ENCODE data around the gene MIGA2. TPM values are rescaled to one million over a fixed set of nuclear protein-coding genes. Genes with fewer than 3 reads are reported as not detected.

Gene MIGA2
- total and polyA plus RNA-seq, 9 of the 15 experiments (the other 6 are each of a cell fraction or from before 2014, with no cell fraction given): 0.15 to 54.1 (median 18.0) TPM

DNA sequence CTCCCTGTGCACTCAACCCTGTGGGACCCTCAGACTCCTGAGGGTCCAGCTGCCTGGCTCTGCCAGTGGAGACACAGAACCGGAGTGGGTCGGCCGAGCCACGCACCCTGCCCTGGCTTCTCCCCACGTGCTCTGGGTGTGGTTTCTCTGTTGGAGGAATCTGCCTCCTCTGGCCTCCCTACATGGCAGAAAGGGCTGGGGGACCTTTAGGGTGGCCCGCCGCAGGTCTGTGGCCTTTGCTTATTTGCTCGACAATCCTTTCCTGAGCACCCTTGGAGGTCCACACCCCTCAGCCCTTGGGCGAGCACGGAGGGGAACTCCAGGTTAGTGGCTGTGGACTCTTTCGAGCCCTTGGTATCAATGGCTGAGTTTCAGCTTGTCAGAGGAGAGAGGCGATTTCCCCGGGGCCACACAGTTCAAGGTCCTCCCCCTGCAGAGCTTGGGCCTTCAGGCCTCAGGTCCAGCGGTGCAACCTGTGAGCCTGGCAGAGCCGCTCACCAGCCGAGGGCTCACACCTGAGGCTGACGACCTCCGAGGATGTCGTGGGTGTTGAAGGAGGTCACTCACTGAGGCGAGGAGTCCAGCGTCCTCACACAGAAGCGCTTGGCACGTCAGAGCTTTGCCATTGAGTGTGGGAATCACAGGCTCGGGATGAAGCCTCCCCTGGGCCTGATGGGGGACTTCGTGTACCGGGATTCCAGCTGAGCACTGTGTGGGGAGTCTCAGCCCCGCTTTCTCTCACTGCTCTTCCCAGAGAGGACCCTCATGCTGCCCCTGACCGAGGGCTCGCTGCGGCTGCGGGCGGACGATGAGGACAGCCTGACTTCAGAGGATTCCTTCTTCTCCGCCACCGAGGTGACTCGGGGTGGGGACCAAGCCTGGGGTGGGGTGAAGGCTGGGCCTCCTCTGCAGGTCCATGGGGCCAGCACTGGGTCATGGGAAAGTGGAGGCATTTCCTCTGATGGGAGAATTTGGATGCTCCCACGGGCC lies 23.7 kb downstream of the MIGA2 start:
- Histone ChIP-seq H3K79me2 (ENCODE audit: control insufficient read depth, insufficient read depth, low read length) (no peaks in the 10 kb centered on the region), H3K27ac (ENCODE audit: extremely low read depth, low read depth, low read length) (no peak overlapping the region), H3K27me3 (ENCODE audit: control insufficient read depth in 2 of 2, insufficient read depth in 2 of 2, low read length in 2 of 2) (no peaks in the 10 kb centered on the region), H3K36me3 (ENCODE audit: control insufficient read depth, insufficient read depth, low read length) (peaks cover 73% of the 10 kb centered on the region; the same call in 2 of the 3 replicates), H4K20me1 (replicated peaks; ENCODE audit: control insufficient read depth, insufficient read depth, low read length) (no peaks in the 10 kb centered on the region), H3K4me1 (replicated peaks in 1 of 2; ENCODE audit: control insufficient read depth in 2 of 2, insufficient read depth in 2 of 2, low read length in 2 of 2) (peaks cover 0 to 12% of the 10 kb centered on the region in 2 experiments; a peak in 2 of 5 replicates), H3K9me1 (ENCODE audit: control insufficient read depth, insufficient read depth, low read length) (no peaks in the 10 kb centered on the region), H3K4me2 (ENCODE audit: insufficient read depth, low read length) (no peak overlapping the region), H2AFZ (ENCODE audit: low read depth, low read length) (no peak overlapping the region), H3K4me3 (no peak overlapping the region), H3K9me3 (replicated peaks; ENCODE audit: control insufficient read depth, insufficient read depth, low read depth, low read length) (no peaks in the 10 kb centered on the region), H3K9ac (ENCODE audit: insufficient read depth in 1 of 2, low read depth in 2 of 2, low read length in 2 of 2) (no peak overlapping the region; a peak in 1 of 4 replicates)
- DNase-seq (ENCODE audit: extremely low read depth in 1 of 4, low spot score in 3 of 4) (no peak), FAIRE-seq (no peak), ATAC-seq (no peak)
- POLR2A ChIA-PET: interaction anchor here (0.6 kb wide), 1 partner anchor 173 kb away, joined by 3 read pairs; no protein-coding TSS in a partner anchor
- no TSS peak for BruUV-seq (replicated peaks)
- intact Hi-C loops (cut with micrococcal nuclease) (no loop called here), in situ Hi-C loops (cut with MboI) (no loop called here)
- TF ChIP-seq KDM4B (IDR thresholded peaks at IDR 0.05; ENCODE audit: borderline replicate concordance in 2 of 2, low read depth in 1 of 2): no peak
- TF ChIP-seq POLR2G (IDR thresholded peaks at IDR 0.05; ENCODE audit: low read depth, low read length): peak; percentile 47; the same call in 1 of the 2 replicates
- WGBS (ENCODE audit: insufficient coverage, low coverage, missing lambda C conversion rate): 94% methylated on average over 28 of the region's 37 CpGs
- CTCF ChIA-PET (ENCODE audit: low intra/inter-chr PET ratio): no interaction called here

GRCh38 chr9:129060991-129061390 lies 24.6 kb downstream of the MIGA2 start:
- Histone ChIP-seq H3K4me2 (ENCODE audit: insufficient read depth, low read length) (no peak overlapping the region), H3K9ac (ENCODE audit: insufficient read depth in 1 of 2, low read depth in 2 of 2, low read length in 2 of 2) (peak overlapping the region in 1 of 2 experiments; percentile 68; a peak in 2 of 4 replicates), H3K4me3 (no peak overlapping the region), H3K36me3 (ENCODE audit: control insufficient read depth, insufficient read depth, low read length) (peaks cover 79% of the 10 kb centered on the region), H3K4me1 (replicated peaks in 1 of 2; ENCODE audit: control insufficient read depth in 2 of 2, insufficient read depth in 2 of 2, low read length in 2 of 2) (peaks cover 0 to 12% of the 10 kb centered on the region in 2 experiments; a peak in 2 of 5 replicates), H3K27me3 (ENCODE audit: control insufficient read depth in 2 of 2, insufficient read depth in 2 of 2, low read length in 2 of 2) (no peaks in the 10 kb centered on the region), H2AFZ (ENCODE audit: low read depth, low read length) (no peak overlapping the region), H4K20me1 (replicated peaks; ENCODE audit: control insufficient read depth, insufficient read depth, low read length) (no peaks in the 10 kb centered on the region), H3K9me3 (replicated peaks; ENCODE audit: control insufficient read depth, insufficient read depth, low read depth, low read length) (no peaks in the 10 kb centered on the region), H3K79me2 (ENCODE audit: control insufficient read depth, insufficient read depth, low read length) (no peaks in the 10 kb centered on the region), H3K9me1 (ENCODE audit: control insufficient read depth, insufficient read depth, low read length) (peaks cover 4% of the 10 kb centered on the region), H3K27ac (ENCODE audit: extremely low read depth, low read depth, low read length) (no peak overlapping the region)
- intact Hi-C loops (cut with micrococcal nuclease) (no loop called here), in situ Hi-C loops (cut with MboI) (no loop called here)
- FAIRE-seq (no peak), DNase-seq (ENCODE audit: extremely low read depth in 1 of 4, low spot score in 3 of 4) (no peak), ATAC-seq (no peak)
- no TSS peak for BruUV-seq (replicated peaks)
- ChIA-PET CTCF (ENCODE audit: low intra/inter-chr PET ratio) (no interaction called here), POLR2A (interaction anchor here (0.6 kb wide), 1 partner anchor 173 kb away, joined by 3 read pairs; no protein-coding TSS in a partner anchor)
- WGBS (ENCODE audit: insufficient coverage, low coverage, missing lambda C conversion rate): 92% methylated on average over 7 of the region's 12 CpGs
- TF ChIP-seq HOMEZ (CRISPR knock-in tag; IDR thresholded peaks at IDR 0.05) (no peak), L3MBTL2 (IDR thresholded peaks at IDR 0.05) (no peak), ZNF133 (CRISPR knock-in tag; IDR thresholded peaks at IDR 0.05) (no peak), FOXK1 (CRISPR knock-in tag; IDR thresholded peaks at IDR 0.05; ENCODE audit: borderline replicate concordance) (no peak), JUNB (CRISPR knock-in tag; conservative IDR thresholded peaks at IDR 0.05) (no peak), GATAD2A (IDR thresholded peaks at IDR 0.05) (no peak), JUND (IDR thresholded peaks at IDR 0.05; ENCODE audit: borderline replicate concordance, low read depth, low read length) (no peak), JUND (tag; IDR thresholded peaks at IDR 0.05; ENCODE audit: borderline replicate concordance, low read depth, low read length) (no peak), ZFP1 (CRISPR knock-in tag; IDR thresholded peaks at IDR 0.05) (no peak), TEAD2 (tag; IDR thresholded peaks at IDR 0.05) (no peak), BRF1 (IDR thresholded peaks at IDR 0.05; ENCODE audit: borderline replicate concordance, extremely low read depth, insufficient read length) (no peak), PTBP1 (IDR thresholded peaks at IDR 0.05; ENCODE audit: low read depth, low read length) (no peak)
